HG02981 (cell line): ENCODE results near the gene TMEM38B.
"Not testable (repeated sequence)": the region's sequence is repeated elsewhere in the genome, so short reads cannot be mapped to it uniquely, and the experiment has no call there.

Experiments
- ATAC-seq: cut with Tn5 transposase; IDR thresholded peaks from one replicate; pipeline ENCODE4 v1.9.1; 2021; ENCODE audit warnings: mild to moderate bottlenecking, moderate library complexity; ENCODE audit not compliant: unreplicated experiment

TMEM38B gene

GRCh38 chr9:105714020-105714331 is 19.6 kb downstream of the TMEM38B start:
- ATAC-seq: no peak

DNA sequence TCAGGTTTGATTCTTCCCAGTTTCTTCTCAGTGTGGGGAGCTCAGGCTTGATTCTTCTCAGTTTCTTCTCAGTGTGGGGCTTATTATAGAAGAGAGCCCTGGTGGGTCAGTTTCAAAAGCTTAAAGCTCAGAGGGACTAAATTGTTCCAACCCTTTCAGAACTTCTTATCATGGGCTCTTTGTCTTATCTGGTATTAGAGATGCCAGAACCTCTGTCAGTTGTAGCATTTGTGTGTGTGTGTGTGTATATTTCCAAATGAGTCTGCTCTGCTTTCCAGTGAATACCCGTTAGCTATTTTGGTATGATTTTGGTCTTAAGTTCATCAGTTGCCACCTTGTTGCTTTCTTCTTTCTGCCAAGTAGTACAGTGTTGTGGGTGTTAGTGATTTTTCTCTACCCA is 21.8 kb downstream of the TMEM38B start:
- ATAC-seq: no peak

GRCh38 chr9:105722099-105722498 is 27.8 kb downstream of the TMEM38B start:
- ATAC-seq: no peak

DNA sequence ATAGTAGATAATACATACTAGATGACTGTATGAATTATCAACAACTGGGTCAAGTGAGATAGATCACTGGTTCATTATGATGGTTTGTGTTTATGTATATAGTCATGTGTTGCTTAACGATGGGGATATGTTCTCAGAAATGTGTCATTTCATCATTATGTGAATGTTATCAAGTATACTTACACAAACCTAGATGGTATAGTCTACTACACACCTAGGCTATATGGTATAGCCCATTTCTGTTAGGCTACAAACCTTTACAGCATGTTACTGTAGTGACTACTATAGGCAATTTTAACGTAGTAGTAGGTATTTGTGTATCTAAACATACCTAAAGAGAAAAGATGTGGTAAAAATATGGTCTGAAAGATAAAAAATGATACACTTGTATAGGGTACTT is 31.0 kb downstream of the TMEM38B start:
- no peak for ATAC-seq

- ATAC-seq: not testable (repeated sequence)
These were observed 33.9 kb downstream of the TMEM38B start for GRCh38 chr9:105728230-105728629.

- ATAC-seq: not testable (repeated sequence)
These were observed 37.1 kb downstream of the TMEM38B start for GRCh38 chr9:105731420-105731819.

GRCh38 chr9:105735366-105735765 is 41.0 kb downstream of the TMEM38B start:
- ATAC-seq: no peak

DNA sequence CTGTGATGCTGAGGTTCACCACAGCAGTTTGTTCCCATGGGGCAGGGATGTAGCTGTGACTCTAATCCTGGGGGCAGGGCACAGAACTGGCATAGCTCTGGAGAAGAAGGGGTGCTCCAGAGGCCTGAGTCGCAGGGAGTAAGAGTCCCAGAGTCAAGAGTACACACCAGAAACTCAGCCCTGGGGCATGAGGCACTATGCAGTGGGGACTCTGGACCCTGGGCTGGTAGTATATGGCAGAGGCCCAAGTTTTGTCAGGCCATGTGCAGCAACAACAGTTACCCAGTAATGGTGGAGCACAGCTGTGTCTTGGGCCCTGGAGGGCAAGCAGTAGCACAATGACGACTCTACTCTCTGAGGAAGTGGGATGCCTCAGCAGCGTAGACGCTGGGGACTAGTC is 42.9 kb downstream of the TMEM38B start:
- ATAC-seq: no peak

- ATAC-seq: no peak
These were observed 47.7 kb downstream of the TMEM38B start for GRCh38 chr9:105742088-105742487.

GRCh38 chr9:105747325-105747724 is 53.0 kb downstream of the TMEM38B start:
- not testable (repeated sequence) for ATAC-seq

DNA sequence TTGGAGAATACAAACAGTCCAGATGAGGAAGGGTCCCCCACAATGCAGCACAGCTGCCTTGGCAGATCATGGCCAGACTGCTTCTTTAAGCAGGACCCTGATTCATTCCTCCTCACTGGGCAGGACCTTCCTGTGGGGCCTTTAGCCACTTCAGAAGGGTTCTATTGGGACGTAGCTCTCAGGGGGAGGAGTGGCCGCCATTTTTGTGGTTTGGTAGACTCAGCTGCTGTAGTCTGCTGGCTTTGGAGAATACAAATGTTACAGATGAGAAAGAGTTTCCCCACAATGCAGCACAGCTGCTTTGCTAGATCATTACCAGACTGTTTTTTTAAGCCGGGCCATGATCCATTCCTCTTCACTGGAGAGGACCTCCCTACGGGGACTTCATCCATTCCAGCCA is 57.4 kb downstream of the TMEM38B start:
- ATAC-seq: no peak

DNA sequence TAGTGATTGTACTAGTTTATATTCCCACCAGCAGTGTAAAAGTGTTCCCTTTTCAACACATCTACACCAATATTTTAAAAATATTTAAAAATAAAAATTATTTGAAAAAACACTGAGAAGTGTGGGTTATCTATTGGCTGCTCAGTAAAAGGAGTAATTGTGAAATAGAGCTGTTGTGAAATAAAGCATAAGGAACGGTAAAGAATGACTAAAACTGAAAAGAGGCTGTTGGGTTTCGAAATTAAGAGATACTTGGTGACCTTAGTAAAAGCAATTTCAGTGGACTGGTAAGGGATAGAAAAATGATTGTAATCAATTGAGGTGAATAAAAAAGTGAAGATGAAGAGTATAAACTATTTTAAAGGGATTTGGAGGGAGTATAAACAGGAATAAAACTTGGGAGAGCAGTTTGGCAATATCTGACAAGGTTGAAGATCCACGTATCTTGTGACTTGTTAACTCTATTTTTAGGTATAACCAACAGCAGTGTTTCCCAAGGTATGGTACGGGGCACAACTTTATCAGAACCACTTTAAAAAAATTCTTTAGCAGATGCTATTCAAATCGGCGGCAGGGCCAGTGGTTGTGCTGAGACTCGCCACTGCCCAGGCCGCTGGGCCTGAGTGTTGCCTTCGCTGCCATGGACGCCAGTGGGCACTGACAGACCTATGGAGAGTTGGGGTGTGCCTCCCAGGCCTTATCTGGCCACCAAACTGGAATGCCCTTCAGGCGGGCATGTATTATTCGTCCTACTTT is 63.3 kb downstream of the TMEM38B start:
- ATAC-seq: no peak

GRCh38 chr9:105760053-105760452 is 65.7 kb downstream of the TMEM38B start:
- no peak for ATAC-seq

DNA sequence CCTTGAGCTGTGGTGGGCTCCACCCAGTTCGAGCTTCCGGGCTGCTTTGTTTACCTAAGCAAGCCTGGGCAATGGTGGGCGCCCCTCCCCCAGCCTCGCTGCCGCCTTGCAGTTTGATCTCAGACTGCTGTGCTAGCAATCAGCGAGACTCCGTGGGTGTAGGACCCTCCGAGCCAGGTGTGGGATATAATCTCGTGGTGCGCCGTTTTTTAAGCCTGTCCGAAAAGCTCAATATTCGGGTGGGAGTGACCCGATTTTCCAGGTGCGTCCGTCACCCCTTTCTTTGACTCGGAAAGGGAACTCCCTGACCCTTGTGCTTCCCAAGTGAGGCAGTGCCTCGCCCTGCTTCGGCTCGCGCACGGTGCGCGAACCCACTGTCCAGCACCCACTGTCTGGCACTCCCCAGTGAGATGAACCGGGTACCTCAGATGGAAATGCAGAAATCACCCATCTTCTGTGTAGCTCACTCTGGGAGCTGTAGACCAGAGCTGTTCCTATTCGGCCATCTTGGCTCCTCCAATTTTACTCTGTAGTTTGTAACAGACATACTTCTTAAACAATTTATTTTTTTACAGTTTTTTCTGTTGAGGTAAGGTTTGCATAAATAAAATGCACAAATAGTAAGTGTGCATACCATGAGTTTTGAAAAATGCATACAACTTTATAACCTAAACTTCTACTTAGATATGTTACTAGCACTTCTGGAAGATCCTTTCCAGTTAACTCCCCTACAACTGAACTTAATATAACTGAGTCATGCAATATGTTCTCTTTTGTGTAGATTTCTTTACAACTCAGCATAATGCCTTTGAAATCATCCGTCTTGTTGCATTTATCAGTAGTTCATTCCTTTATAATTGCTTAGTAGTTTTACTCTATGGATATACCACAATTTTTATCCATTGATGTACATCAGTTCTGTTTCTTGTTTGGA is 88.5 kb downstream of the TMEM38B start:
- ATAC-seq: not testable (repeated sequence)

DNA sequence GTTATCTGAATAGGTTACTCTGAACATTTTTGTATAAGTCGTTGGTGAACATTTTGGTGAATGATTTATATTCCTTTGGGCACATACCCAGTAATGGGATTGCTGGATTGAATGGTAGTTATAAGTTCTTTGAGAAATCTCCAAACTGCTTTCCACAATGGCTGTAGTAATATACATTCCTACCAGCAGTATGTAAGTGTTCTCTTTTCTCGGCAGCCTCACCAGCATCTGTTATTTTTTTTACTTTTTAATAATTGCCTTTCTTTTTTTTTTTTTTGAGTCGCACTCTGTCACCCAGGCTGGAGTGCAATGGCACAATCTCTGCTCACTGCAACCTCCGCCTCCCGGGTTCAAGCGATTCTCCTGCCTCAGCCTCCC is 89.1 kb downstream of the TMEM38B start:
- not testable (repeated sequence) for ATAC-seq

GRCh38 chr9:105786796-105787195 is 92.5 kb downstream of the TMEM38B start:
- ATAC-seq: not testable (repeated sequence)

GRCh38 chr9:105816202-105816744 is 121.9 kb downstream of the TMEM38B start:
- no peak for ATAC-seq

DNA sequence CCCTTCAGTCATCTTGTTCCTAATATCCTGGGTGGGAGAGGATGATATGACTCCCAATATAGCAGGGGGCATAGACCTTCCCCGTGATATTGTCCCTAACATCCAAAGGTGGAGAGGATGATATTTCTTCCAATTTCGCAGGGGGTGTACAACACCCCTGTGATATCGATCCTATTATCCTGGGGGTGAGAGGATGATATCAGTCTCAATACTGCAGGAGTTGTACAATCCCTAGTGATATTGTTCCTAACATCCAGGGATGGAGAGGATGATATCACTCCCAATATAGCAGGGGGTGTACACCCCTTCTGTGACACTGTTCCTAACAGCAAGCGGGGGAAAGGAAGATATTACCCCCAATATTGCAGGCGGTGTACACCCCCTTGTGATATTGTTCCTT is 122.6 kb downstream of the TMEM38B start:
- ATAC-seq: no peak

DNA sequence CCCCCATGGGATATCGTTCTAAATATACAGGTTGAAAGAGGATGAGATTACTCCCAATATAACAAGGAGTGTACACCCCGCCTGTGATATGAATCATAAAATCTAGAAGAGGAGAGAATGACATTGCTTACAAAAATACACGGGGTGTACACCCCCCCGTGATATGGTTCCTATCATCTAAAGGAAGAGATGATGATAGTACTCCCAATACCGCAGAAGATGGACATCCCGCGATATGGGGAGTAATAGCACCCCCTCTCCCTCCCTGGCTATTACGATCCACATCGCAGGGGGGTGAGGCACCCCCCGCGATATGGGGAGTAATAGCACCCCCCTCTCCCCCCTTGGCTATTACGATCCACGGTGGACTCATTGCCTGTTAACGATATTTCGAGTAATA is 124.6 kb downstream of the TMEM38B start:
- no peak for ATAC-seq

GRCh38 chr9:105822814-105823213 is 128.5 kb downstream of the TMEM38B start:
- no peak for ATAC-seq
